ENCODE measurements around the gene OPRM1. TPM values are rescaled to one million over a fixed set of nuclear protein-coding genes. Genes with fewer than 3 reads are reported as not detected.

The OPRM1 gene
- polyA plus RNA-seq, 1 donor (not counting 4 experiments of a cell fraction or from before 2014, with no cell fraction given): not detected

GRCh38 chr6:154246723-154247118, 207.7 kb downstream of the OPRM1 start:
- FAIRE-seq: no peak
- no peak overlapping the region for H3K4me3 ChIP-seq (ENCODE audit: control insufficient read depth in 2 of 3, extremely low read depth in 1 of 3, insufficient read depth in 2 of 3, low read depth in 1 of 3, low read length in 3 of 3)
- no peak for DNase-seq (ENCODE audit: low read depth, low spot score)
- H3K27ac ChIP-seq (ENCODE audit: control insufficient read depth, insufficient read depth, low read length): no peak overlapping the region
- H3K9me3 ChIP-seq (ENCODE audit: control insufficient read depth, low read depth, low read length): no peaks in the 10 kb centered on the region
- H4K20me1 ChIP-seq (ENCODE audit: control insufficient read depth, extremely low read depth, insufficient read depth, low read length): no peaks in the 10 kb centered on the region
- no peaks in the 10 kb centered on the region for H3K36me3 ChIP-seq (ENCODE audit: control insufficient read depth in 2 of 2, extremely low read depth in 1 of 2, insufficient read depth in 2 of 2, low read length in 2 of 2)
- no peaks in the 10 kb centered on the region for H3K79me2 ChIP-seq (ENCODE audit: control insufficient read depth, insufficient read depth, low read length)
- H3K9me1 ChIP-seq (ENCODE audit: control insufficient read depth, extremely low read depth, insufficient read depth, low read length): no peaks in the 10 kb centered on the region
- no peak overlapping the region for H3K4me2 ChIP-seq (ENCODE audit: control insufficient read depth, extremely low read depth, insufficient read depth, low read depth, low read length)
- no peak for TF ChIP-seq EZH2 (IDR thresholded peaks at IDR 0.05; ENCODE audit: low read length)
- TF ChIP-seq CTCF (optimal IDR thresholded peaks at IDR 0.05 in 1 of 3, IDR thresholded peaks at IDR 0.05 in 1 of 3, conservative IDR thresholded peaks at IDR 0.05 in 1 of 3; ENCODE audit: extremely low read depth in 1 of 3, insufficient read depth in 2 of 3, low read length in 3 of 3): no peak
- no peak overlapping the region for H2AFZ ChIP-seq (ENCODE audit: control insufficient read depth, low read length)
- no peak overlapping the region for H3K9ac ChIP-seq (ENCODE audit: control insufficient read depth, extremely low read depth, insufficient read depth, low read length)
- H3K27me3 ChIP-seq (ENCODE audit: control insufficient read depth, extremely low read depth, insufficient read depth, low read length): no peaks in the 10 kb centered on the region
- dilution Hi-C loops (cut with MboI; ENCODE audit: extremely low pct_ligation_motif_present, low sequenced_read_pairs): no loop called here
- no peaks in the 10 kb centered on the region for H3K4me1 ChIP-seq (ENCODE audit: control insufficient read depth, extremely low read depth, insufficient read depth, low read length)

GRCh38 chr6:154247119-154247861, 208.2 kb downstream of the OPRM1 start:
- no peak overlapping the region for H3K4me3 ChIP-seq (ENCODE audit: control insufficient read depth in 2 of 3, extremely low read depth in 1 of 3, insufficient read depth in 2 of 3, low read depth in 1 of 3, low read length in 3 of 3)
- no peaks in the 10 kb centered on the region for H3K9me1 ChIP-seq (ENCODE audit: control insufficient read depth, extremely low read depth, insufficient read depth, low read length)
- H4K20me1 ChIP-seq (ENCODE audit: control insufficient read depth, extremely low read depth, insufficient read depth, low read length): no peaks in the 10 kb centered on the region
- H2AFZ ChIP-seq (ENCODE audit: control insufficient read depth, low read length): no peak overlapping the region
- H3K4me2 ChIP-seq (ENCODE audit: control insufficient read depth, extremely low read depth, insufficient read depth, low read depth, low read length): no peak overlapping the region
- no peaks in the 10 kb centered on the region for H3K9me3 ChIP-seq (ENCODE audit: control insufficient read depth, low read depth, low read length)
- dilution Hi-C loops (cut with MboI; ENCODE audit: extremely low pct_ligation_motif_present, low sequenced_read_pairs): no loop called here
- TF ChIP-seq EZH2 (IDR thresholded peaks at IDR 0.05; ENCODE audit: low read length) (no peak), CTCF (optimal IDR thresholded peaks at IDR 0.05 in 1 of 3, IDR thresholded peaks at IDR 0.05 in 1 of 3, conservative IDR thresholded peaks at IDR 0.05 in 1 of 3; ENCODE audit: extremely low read depth in 1 of 3, insufficient read depth in 2 of 3, low read length in 3 of 3) (no peak)
- no peak for DNase-seq (ENCODE audit: low read depth, low spot score)
- FAIRE-seq: no peak
- H3K27ac ChIP-seq (ENCODE audit: control insufficient read depth, insufficient read depth, low read length): no peak overlapping the region
- H3K79me2 ChIP-seq (ENCODE audit: control insufficient read depth, insufficient read depth, low read length): no peaks in the 10 kb centered on the region
- no peaks in the 10 kb centered on the region for H3K27me3 ChIP-seq (ENCODE audit: control insufficient read depth, extremely low read depth, insufficient read depth, low read length)
- H3K4me1 ChIP-seq (ENCODE audit: control insufficient read depth, extremely low read depth, insufficient read depth, low read length): no peaks in the 10 kb centered on the region
- no peak overlapping the region for H3K9ac ChIP-seq (ENCODE audit: control insufficient read depth, extremely low read depth, insufficient read depth, low read length)
- H3K36me3 ChIP-seq (ENCODE audit: control insufficient read depth in 2 of 2, extremely low read depth in 1 of 2, insufficient read depth in 2 of 2, low read length in 2 of 2): no peaks in the 10 kb centered on the region
